Measurements from ENCODE around the gene PKN2. TPM values are rescaled to one million over a fixed set of nuclear protein-coding genes. Genes with fewer than 3 reads are reported as not detected.
"Not testable (repeated sequence)": the region's sequence is repeated elsewhere in the genome, so short reads cannot be mapped to it uniquely, and the experiment has no call there.

PKN2 gene
- total RNA-seq, 1 experiment from 2014 or later, result 31.7 TPM

- no peak for DNase-seq (ENCODE audit: low read depth)
Measured at GRCh38 chr1:88787023-88787903, 103.2 kb downstream of the PKN2 start.

GRCh38 chr1:88791192-88791591 lies 107.1 kb downstream of the PKN2 start:
- no peak for DNase-seq (ENCODE audit: low read depth)

- no peak for DNase-seq (ENCODE audit: low read depth)
Measured at GRCh38 chr1:88799491-88799890, 115.4 kb downstream of the PKN2 start.

- DNase-seq (ENCODE audit: low read depth), result peak; percentile 49
Measured at GRCh38 chr1:88800382-88801051, 116.4 kb downstream of the PKN2 start.

- DNase-seq (ENCODE audit: low read depth), result no peak
Measured at GRCh38 chr1:88801575-88802208, 117.6 kb downstream of the PKN2 start.

DNA sequence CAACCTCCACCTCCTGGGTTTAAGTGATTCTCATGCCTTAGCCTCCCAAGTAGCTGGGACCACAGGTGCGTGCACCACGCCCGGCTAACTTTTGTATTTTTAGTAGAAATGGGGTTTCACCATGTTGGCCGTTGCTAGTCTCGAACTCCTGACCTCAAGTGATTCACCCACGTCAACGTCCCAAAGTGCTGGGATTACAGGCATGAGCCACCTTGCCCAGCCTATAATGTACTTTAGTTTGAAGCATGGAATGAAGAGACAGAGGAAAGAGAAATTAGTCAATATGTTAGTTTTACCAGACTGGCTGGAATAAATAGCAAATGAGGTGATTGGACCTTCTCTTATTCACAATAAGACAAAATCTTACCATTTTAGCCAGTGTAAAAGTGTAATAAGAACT lies 118.3 kb downstream of the PKN2 start:
- peak; percentile 8 for DNase-seq (ENCODE audit: low read depth)

DNA sequence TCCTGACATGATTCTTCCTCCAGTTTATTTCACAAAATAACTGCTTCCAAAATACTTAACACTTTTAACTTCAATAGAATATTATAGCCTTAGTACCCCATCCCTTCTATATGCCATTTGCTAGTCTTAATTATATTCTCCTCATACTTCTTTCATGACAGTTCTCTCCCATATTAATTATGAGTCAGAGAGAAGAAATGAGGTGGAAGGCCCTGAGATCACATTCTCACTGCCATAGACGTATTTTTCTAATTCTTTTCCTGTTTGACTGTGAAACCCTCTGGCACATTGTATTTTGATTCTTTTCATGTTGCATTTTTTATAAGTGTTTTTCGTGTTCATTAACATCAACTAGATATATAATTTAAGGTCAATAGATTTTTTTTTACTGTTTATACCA lies 118.9 kb downstream of the PKN2 start:
- peak; percentile 56 for DNase-seq (ENCODE audit: low read depth)

DNA sequence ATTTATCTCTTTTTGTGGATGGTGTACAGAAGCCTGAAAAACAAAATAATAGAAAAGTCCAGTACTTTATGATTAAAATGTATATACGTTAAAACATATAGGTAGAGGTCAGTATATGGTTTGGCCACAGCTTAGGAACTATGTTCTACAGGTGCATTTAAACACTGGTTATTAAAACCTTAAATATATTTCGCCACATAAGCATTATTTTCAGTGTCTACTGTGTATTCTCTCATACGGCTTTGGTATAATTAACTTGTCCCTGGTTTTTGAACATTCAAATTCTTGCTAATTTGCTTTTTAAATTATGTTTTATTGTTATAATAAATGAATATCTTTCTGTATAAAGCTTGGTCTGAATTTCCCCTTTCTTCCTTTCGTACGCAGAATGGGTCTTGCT lies 119.4 kb downstream of the PKN2 start:
- no peak for DNase-seq (ENCODE audit: low read depth)

- DNase-seq (ENCODE audit: low read depth), result no peak
Measured at GRCh38 chr1:88812366-88812765, 128.3 kb downstream of the PKN2 start.

- DNase-seq (ENCODE audit: low read depth), result no peak
Measured at GRCh38 chr1:88813471-88813870, 129.4 kb downstream of the PKN2 start.

DNA sequence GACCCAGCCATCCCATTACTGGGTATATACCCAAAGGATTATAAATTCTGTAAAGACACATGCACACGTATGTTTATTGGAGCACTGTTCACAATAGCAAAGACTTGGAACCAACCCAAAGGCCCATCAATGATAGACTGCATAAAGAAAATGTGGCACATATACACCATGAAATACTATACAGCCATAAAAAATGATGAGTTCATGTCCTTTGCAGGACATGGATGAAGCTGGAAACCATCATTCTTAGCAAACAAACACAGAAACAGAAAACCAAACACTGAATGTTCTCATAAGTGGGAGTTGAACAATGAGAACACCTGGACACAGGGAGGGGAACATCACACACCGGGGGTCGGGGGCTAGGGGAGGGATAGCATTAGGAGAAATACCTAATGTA lies 135.6 kb downstream of the PKN2 start:
- DNase-seq (ENCODE audit: low read depth), result not testable (repeated sequence)

GRCh38 chr1:88825721-88826120 lies 141.6 kb downstream of the PKN2 start:
- DNase-seq (ENCODE audit: low read depth), result no peak

- no peak for DNase-seq (ENCODE audit: low read depth)
Measured at GRCh38 chr1:88847643-88848042, 163.6 kb downstream of the PKN2 start.

- no peak for DNase-seq (ENCODE audit: low read depth)
Measured at GRCh38 chr1:88851303-88852063, 167.4 kb downstream of the PKN2 start.

DNA sequence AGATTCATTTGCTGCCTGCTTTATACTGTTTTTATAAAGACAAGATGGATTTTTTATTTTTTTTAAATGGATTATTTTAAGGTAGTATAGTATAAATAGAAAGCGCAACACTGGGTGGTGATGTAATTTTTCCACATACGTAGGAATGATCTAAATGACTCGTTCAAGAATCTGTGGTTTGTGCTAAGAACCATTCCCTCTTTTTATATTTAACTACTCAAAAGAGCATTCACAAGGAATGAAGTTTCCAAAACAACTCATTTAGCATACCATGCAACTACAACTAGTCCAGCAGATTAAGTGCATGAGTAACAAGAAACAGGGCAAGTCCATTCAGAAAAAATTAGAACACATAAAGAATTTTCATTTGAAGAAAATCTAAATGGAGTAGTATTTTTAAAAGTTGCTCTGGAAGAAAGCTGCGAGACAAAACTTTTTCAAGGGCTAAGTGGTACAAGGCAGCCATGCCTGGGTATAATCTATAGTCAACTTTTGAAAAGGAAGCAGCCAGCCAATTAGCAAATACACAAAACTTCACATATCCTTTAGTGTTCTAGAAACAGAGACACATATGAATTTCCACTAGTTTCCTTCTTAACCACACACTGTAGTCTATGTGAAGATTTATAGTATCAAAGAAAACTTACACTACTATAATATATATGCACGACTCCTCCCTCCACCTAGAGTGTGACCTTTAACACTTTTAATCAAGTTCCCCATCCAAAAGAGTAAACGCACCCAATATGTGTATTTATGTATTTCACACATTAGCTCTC lies 183.9 kb downstream of the PKN2 start:
- no peak for DNase-seq (ENCODE audit: low read depth)

GRCh38 chr1:88869644-88870043 lies 185.6 kb downstream of the PKN2 start:
- not testable (repeated sequence) for DNase-seq (ENCODE audit: low read depth)

DNA sequence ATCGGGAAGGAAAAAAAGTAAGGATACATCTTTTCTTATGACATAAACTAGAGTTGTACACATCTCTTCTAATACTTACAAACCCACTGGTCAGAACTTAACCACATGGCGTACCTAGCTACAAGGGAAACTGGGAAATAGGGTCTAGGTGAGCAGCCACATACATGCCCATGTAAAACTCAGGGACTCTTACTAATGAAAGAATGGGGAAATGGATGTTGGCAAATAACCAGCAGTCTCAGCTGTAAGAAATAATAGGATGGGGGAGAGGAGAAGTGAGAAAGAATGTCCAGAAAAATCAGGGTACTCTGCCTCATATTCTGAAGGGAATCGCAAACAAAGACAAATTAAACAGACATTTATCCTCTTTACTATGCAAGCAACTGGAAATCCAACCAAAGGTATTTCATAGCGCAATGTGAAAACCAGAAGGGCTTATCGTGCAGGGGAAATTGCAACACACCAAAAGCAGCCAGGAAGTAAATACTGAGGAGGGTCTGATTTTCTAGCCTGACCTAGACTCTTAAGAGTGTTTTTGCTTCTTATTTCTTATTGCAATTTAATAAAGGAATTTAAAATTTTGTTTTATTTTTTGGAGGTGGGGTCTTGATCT lies 189.8 kb downstream of the PKN2 start:
- no peak for DNase-seq (ENCODE audit: low read depth)

GRCh38 chr1:88875595-88875994 lies 191.5 kb downstream of the PKN2 start:
- DNase-seq (ENCODE audit: low read depth), result no peak

DNA sequence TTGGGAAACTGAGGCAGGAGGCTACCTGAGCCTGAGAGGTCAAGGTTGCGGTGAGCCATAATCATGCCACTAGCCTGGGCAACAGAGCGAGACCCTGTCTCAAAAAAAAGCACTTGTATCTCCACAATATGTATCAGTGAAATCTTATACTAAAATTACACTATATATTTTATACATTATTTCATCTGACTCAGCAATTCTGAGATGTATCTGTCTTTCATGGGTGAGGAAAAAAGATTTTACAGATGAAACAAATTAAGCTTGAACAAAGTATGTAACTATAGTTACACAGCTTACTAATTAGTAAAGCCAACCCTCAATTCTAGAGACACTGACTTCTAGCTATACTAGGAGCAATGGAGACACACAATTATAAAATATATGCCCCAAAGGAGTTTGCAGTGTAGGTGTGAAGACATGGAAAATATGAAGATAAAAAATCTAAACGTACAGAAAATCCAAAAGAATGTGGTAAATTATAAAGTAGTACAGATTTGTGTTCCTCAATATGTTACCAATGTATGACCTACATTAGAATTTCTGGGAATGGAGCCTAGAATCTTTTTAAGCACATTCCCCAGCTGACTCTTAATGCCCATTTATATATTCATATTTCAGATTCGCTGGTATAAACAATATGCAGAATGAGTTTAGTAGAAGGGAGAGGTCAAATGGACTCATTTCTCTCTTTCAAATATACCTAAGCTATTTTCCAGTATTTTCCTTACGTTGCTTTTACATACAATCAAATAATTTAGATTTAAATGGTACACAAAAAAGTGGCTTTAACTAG lies 192.7 kb downstream of the PKN2 start:
- no peak for DNase-seq (ENCODE audit: low read depth)

- DNase-seq (ENCODE audit: low read depth), result peak; percentile 29
Measured at GRCh38 chr1:88877382-88877825, 193.3 kb downstream of the PKN2 start.

Measured in Daoy (cell line).